ENCODE measurements around the gene PCYT1A. TPM values are rescaled to one million over a fixed set of nuclear protein-coding genes. Genes with fewer than 3 reads are reported as not detected.

PCYT1A gene
- total RNA-seq, 3 donors from 2014 or later: 55.9 to 92.0 (median 56.4) TPM

DNA sequence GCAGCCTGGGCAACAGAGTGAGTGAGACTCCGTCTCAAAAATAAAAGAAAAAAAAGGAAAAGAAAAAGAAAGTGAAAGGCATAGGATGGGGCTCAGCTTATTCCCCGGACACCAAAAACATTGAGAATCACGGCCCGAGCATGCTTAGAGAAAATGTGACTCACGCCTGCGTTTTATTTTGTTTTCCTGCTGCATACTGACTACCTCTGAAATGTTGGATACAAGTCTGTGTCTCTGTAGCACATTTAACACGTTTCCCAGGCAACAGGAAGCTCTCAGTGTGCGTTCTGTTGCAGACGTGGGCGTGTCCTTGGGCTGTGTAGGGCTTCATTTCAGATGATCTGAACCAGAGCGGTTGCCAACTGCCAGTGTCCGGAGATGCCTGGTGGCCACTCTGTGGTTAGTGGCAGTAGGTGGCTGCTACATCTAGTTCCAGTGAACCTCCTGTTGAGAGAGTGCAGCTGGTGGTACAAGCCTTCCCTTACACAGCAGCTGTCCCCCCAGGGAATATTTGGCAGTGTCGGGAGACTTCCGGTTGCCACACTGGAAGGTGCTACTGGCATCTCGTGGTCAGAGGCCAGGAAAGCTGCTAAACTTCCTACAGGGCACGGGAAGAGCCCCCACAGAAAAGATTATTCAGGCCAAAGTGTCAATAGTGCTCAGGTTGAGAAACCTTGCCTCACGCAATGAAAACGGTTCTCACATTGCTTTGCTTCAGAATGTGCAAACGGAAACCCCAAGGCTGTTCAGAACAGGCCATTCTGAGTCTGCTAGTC lies 68.1 kb downstream of the PCYT1A start:
- no peaks in the 10 kb centered on the region for H3K27me3 ChIP-seq
- no peaks in the 10 kb centered on the region for H3K36me3 ChIP-seq
- peak overlapping the region; percentile 55 to 56 for H3K27ac ChIP-seq
- no peaks in the 10 kb centered on the region for H3K4me1 ChIP-seq
- intact Hi-C loops (cut with DNase I; ENCODE audit: low total_unique reads): no loop called here
- H3K4me3 ChIP-seq: peak overlapping the region; percentile 31 to 54 (median 36)
- no peaks in the 10 kb centered on the region for H3K9me3 ChIP-seq
- TF ChIP-seq, protein P1, sequence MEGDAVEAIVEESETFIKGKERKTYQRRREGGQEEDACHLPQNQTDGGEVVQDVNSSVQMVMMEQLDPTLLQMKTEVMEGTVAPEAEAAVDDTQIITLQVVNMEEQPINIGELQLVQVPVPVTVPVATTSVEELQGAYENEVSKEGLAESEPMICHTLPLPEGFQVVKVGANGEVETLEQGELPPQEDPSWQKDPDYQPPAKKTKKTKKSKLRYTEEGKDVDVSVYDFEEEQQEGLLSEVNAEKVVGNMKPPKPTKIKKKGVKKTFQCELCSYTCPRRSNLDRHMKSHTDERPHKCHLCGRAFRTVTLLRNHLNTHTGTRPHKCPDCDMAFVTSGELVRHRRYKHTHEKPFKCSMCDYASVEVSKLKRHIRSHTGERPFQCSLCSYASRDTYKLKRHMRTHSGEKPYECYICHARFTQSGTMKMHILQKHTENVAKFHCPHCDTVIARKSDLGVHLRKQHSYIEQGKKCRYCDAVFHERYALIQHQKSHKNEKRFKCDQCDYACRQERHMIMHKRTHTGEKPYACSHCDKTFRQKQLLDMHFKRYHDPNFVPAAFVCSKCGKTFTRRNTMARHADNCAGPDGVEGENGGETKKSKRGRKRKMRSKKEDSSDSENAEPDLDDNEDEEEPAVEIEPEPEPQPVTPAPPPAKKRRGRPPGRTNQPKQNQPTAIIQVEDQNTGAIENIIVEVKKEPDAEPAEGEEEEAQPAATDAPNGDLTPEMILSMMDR (IDR thresholded peaks at IDR 0.05): no peak
- TF ChIP-seq POLR2A (IDR thresholded peaks at IDR 0.05) (no peak), POLR2AphosphoS5 (IDR thresholded peaks at IDR 0.05) (peak in 1 of 3 donors; percentile 15)
- peak in 1 of 2 donors; percentile 76 for DNase-seq (ENCODE audit: low spot score in 2 of 2)

GRCh38 chr3:196218155-196218712 lies 69.3 kb downstream of the PCYT1A start:
- H3K9me3 ChIP-seq: no peaks in the 10 kb centered on the region
- DNase-seq (ENCODE audit: low spot score in 2 of 2): no peak
- no peaks in the 10 kb centered on the region for H3K4me1 ChIP-seq
- H3K27ac ChIP-seq: no peak overlapping the region
- H3K36me3 ChIP-seq: no peaks in the 10 kb centered on the region
- no peaks in the 10 kb centered on the region for H3K27me3 ChIP-seq
- intact Hi-C loops (cut with DNase I; ENCODE audit: low total_unique reads): no loop called here
- no peak overlapping the region for H3K4me3 ChIP-seq
- TF ChIP-seq, protein P1 (IDR thresholded peaks at IDR 0.05): no peak
- TF ChIP-seq POLR2AphosphoS5 (IDR thresholded peaks at IDR 0.05) (no peak), POLR2A (IDR thresholded peaks at IDR 0.05) (no peak)

DNA sequence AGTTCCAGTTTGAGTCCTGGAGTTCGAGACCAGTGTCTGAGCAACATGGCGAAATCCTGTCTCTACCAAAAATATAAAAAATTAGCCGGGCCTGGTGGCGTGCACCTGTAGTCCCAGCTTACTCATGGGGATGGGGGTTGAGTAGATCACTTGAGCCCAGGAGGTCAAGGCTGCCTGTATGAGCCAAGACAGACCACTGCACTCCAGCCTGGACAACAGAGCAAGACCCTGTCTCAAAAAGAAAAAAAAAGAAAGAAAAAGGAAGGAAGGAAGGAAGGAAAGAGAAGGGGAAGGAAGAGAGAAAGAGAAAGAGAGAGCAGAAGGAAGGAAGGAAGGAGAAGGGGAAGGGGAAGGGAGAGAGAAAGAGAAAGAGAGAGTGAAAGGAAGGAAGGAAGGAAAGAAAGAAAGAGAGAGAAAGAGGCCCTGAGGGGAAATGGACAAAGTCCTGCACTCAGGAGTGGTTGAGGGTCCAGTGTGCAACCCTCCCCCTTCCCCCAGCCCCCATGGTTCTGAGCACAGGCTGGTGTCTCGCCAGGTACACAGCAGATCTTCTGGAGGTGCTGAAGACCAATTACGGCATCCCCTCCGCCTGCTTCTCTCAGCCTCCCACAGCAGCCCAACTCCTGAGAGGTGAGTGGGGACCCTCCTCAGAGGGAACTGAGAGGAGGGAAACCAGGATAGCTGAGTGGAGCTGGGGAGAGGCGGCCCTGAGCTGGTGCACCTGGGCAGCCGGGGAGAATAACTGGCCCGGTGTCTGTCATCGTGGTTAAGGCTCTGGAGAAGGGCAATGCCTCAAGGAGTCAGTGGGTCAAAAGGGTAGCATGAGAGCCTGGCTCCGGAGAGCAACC lies 70.0 kb downstream of the PCYT1A start:
- Histone ChIP-seq H3K9me3 (no peaks in the 10 kb centered on the region), H3K27me3 (no peaks in the 10 kb centered on the region), H3K36me3 (no peaks in the 10 kb centered on the region), H3K27ac (no peak overlapping the region), H3K4me1 (no peaks in the 10 kb centered on the region), H3K4me3 (no peak overlapping the region)
- intact Hi-C loops (cut with DNase I; ENCODE audit: low total_unique reads): no loop called here
- no peak for DNase-seq (ENCODE audit: low spot score in 2 of 2)
- TF ChIP-seq, protein P1 (IDR thresholded peaks at IDR 0.05): no peak
- TF ChIP-seq POLR2A (IDR thresholded peaks at IDR 0.05) (no peak), POLR2AphosphoS5 (IDR thresholded peaks at IDR 0.05) (no peak)

DNA sequence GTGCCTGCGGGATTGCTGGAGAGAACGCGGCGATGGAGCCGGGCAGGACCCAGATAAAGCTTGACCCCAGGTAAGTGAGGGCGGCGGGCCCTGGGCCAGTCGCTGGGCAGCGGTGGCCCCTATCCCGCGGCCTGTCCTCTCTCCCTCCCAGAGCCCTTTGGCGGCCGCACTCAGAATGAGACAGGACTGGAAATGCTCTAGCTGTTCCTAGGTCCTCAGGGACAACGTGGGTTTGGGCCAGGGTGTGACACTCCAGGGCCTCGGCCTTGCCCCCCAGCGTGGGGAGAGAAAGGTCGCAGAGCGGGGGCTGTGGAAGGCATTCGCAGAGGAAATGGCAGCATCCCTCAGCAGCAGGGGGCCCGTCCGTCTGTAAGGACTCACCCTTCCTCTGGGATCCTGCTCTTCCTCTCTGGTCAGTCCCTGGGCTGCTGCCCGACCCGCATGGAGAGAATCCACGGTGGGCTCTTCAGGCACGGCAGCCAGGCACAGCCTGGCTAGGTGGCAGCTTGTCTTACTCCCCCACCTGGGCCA lies 70.8 kb downstream of the PCYT1A start:
- intact Hi-C loops (cut with DNase I; ENCODE audit: low total_unique reads): no loop called here
- no peaks in the 10 kb centered on the region for H3K36me3 ChIP-seq
- H3K4me3 ChIP-seq: no peak overlapping the region
- no peak overlapping the region for H3K27ac ChIP-seq
- TF ChIP-seq POLR2A (IDR thresholded peaks at IDR 0.05) (no peak), POLR2AphosphoS5 (IDR thresholded peaks at IDR 0.05) (no peak)
- TF ChIP-seq, protein P1 (IDR thresholded peaks at IDR 0.05): no peak
- no peaks in the 10 kb centered on the region for H3K4me1 ChIP-seq
- no peak for DNase-seq (ENCODE audit: low spot score in 2 of 2)
- no peaks in the 10 kb centered on the region for H3K9me3 ChIP-seq
- H3K27me3 ChIP-seq: no peaks in the 10 kb centered on the region

Measured in breast epithelium (tissue), 4 donors.